Lung (tissue), 12 donors: ENCODE data around the gene FAF2. TPM values are rescaled to one million over a fixed set of nuclear protein-coding genes. Genes with fewer than 3 reads are reported as not detected.
A peak's percentile ranks its signal among the peaks of the same experiment; 100 is the strongest.

Source experiments
- ATAC-seq: fragments of 200-7000 bp; cut with Tn5 transposase; one replicate; pipeline ENCODE4 v1.9.1; 2020; ENCODE audit warnings: moderate number of reproducible peaks; ENCODE audit not compliant: insufficient read depth, low FRiP score
- DNase-seq, 3 donors: peaks; one replicate each; pipeline ENCODE4 v3.0.0-alpha.2; 2013 to 2017
- H3K27ac ChIP-seq, 2 donors: one replicate each; pipeline ENCODE4 v1.5.1; 2013; ENCODE audit warnings: mild to moderate bottlenecking in 2 of 2, moderate library complexity in 2 of 2, control low read depth in 1 of 2, inconsistent platforms in 1 of 2, low read depth in 1 of 2, low read length in 1 of 2
- H3K27me3 ChIP-seq, 3 donors: one replicate each; pipeline ENCODE4 v1.5.1; 2013; ENCODE audit warnings: low read length in 2 of 3; ENCODE audit not compliant: control insufficient read depth in 3 of 3, insufficient read depth in 3 of 3
- H3K36me3 ChIP-seq, 4 donors: one replicate each; pipeline ENCODE4 v1.5.1; 2013; ENCODE audit warnings: low read length in 4 of 4, mild to moderate bottlenecking in 1 of 4, moderate library complexity in 1 of 4; ENCODE audit not compliant: control insufficient read depth in 4 of 4, insufficient read depth in 4 of 4
- H3K4me1 ChIP-seq, 5 donors: one replicate each; pipeline ENCODE4 v1.5.1; 2013; ENCODE audit warnings: low read length in 5 of 5, mild to moderate bottlenecking in 2 of 5, moderate library complexity in 1 of 5; ENCODE audit not compliant: control insufficient read depth in 5 of 5, insufficient read depth in 5 of 5
- H3K4me3 ChIP-seq: one replicate; pipeline ENCODE4 v1.5.1; 2013; ENCODE audit warnings: mild to moderate bottlenecking, control low read depth, moderate library complexity
- H3K9ac ChIP-seq, 2 donors: one replicate each; pipeline ENCODE4 v1.5.1; 2013; ENCODE audit warnings: low read length in 2 of 2, control low read depth in 1 of 2; ENCODE audit not compliant: insufficient read depth in 1 of 2
- H3K9me3 ChIP-seq, 4 donors: one replicate each; pipeline ENCODE4 v1.5.1; 2013; ENCODE audit warnings: low read length in 3 of 4, mild to moderate bottlenecking in 1 of 4, moderate library complexity in 1 of 4; ENCODE audit not compliant: control insufficient read depth in 4 of 4, insufficient read depth in 3 of 4
- CTCF ChIP-seq: IDR thresholded peaks from 2 replicates; pipeline ENCODE4 v1.5.1; 2012; ENCODE audit warnings: mild to moderate bottlenecking; ENCODE audit errors: control extremely low read depth, extremely low read depth
- WGBS, 2 donors: extraction: QIAGEN DNeasy Blood & Tissue Kit; methylation state at CpG; one replicate each; pipeline ENCODE4 v1.1.7; 2013; 5-methylcytosine and 5-hydroxymethylcytosine counted together
- polyA plus RNA-seq, 2 donors: library from polyadenylated mRNA; stranded (reverse); fragments of 200-250 nt; gene quantifications; one replicate each; pipeline ENCODE4 v1.2.1, GENCODE V29; 2013
- total RNA-seq, 2 donors: library from RNA; depleted of rRNA in 1 of 2; stranded (reverse); fragments of >200 nt in 1 of 2; gene quantifications; one replicate each; pipeline ENCODE4 v1.2.1, GENCODE V29; 2014 to 2021
- donor health status: control.
- donor health status: control.
- donor health status: Bipolar disorder and iron deficiency.
- donor health status: healthy.
- donor health status: DM: yes; HTN: yes; CAD: no.

The FAF2 gene
- total and polyA plus RNA-seq, 4 donors, result 12.5 to 40.1 (median 26.6) TPM

GRCh38 chr5:176530983-176531901 lies 83.1 kb downstream of the FAF2 start:
- Histone ChIP-seq H3K27me3 (no peaks in the 10 kb centered on the region), H3K4me3 (no peak overlapping the region), H3K9me3 (no peaks in the 10 kb centered on the region), H3K27ac (no peak overlapping the region), H3K9ac (no peak overlapping the region), H3K4me1 (peaks cover 15 to 45% (median 20%) of the 10 kb centered on the region in 5 donors), H3K36me3 (peaks cover 7 to 46% (median 12%) of the 10 kb centered on the region in 4 donors)
- no peak for TF ChIP-seq CTCF
- peak; percentile 51 to 68 (median 60) for DNase-seq
- no peak for ATAC-seq
- 38 to 60% methylated on average over 23 to 24 of the region's 24 CpGs for WGBS, 2 donors

DNA sequence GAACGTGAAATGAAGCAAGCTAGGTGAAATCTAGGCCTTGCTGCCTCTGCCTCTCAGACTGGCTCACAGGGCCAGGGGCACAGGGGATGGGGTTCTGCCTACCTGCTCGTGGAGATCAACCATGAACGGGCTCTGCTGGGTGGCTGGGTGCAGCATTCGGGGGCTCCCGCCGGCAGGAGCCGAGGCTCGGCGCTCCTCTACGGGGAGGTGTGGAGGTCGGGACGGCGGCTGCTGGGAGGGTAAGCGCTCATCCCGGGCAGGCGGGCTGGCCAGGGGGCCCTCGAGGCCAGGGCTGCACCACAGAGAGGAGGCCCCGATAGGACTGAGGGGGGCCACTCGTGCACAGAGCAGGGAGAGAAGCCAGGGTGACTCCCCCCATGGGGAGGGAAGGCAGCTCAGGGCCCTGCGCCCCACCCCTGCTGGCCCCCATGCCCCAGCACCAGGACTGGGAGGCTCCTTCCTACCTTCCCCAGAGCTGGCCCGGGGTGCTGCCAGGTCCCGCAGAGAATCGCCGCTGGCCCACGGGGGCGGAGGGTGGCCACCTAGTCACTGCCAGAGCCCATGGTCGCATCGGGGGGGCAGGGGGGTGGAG lies 83.8 kb downstream of the FAF2 start:
- ATAC-seq (no peak), DNase-seq (no peak)
- Histone ChIP-seq H3K4me1 (peaks cover 15 to 45% (median 20%) of the 10 kb centered on the region in 5 donors), H3K27me3 (no peaks in the 10 kb centered on the region), H3K36me3 (peaks cover 7 to 46% (median 12%) of the 10 kb centered on the region in 4 donors), H3K9ac (no peak overlapping the region), H3K4me3 (no peak overlapping the region), H3K27ac (no peak overlapping the region), H3K9me3 (no peaks in the 10 kb centered on the region)
- WGBS, 2 donors, result 80 to 89% methylated on average over 28 of the region's 28 CpGs
- TF ChIP-seq CTCF, result no peak

DNA sequence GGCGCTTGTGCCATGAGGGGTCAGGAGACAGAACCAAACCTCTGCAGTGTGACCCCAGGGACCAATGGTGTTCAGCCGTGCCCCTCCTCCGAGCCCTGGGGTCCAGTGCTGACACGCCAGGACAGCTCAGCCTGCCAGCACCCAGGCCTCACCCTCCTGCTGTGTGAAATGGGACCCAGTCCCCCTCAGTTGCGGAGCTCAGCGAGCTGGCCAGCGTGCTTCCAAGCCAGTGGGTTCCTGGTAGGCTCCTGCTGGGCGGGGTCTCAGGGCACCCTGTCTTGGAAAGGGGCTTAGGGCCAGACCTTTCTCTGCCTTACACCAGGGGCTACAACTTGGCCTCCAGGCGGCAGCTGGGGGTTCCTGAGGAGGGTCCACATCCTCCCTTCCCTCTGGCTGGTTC lies 84.6 kb downstream of the FAF2 start:
- DNase-seq, result no peak
- no peak for TF ChIP-seq CTCF
- peaks cover 15 to 45% (median 20%) of the 10 kb centered on the region in 5 donors for H3K4me1 ChIP-seq
- ATAC-seq, result no peak
- no peak overlapping the region for H3K4me3 ChIP-seq
- H3K9me3 ChIP-seq, result no peaks in the 10 kb centered on the region
- peak overlapping the region in 1 of 2 donors; percentile 40 for H3K27ac ChIP-seq
- peaks cover 7 to 39% (median 9%) of the 10 kb centered on the region in 4 donors for H3K36me3 ChIP-seq
- H3K9ac ChIP-seq, result no peak overlapping the region
- H3K27me3 ChIP-seq, result no peaks in the 10 kb centered on the region
- WGBS, 2 donors, result 84 to 91% methylated on average over 9 of the region's 9 CpGs
